GM21367 (cell line): Measurements from ENCODE around the gene ECT2.
"Not testable (repeated sequence)": the region's sequence is repeated elsewhere in the genome, so short reads cannot be mapped to it uniquely, and the experiment has no call there.

Source experiments
- ATAC-seq: cut with Tn5 transposase; IDR thresholded peaks from one replicate; pipeline ENCODE4 v1.9.1; 2021; ENCODE audit not compliant: unreplicated experiment

ECT2 gene

DNA sequence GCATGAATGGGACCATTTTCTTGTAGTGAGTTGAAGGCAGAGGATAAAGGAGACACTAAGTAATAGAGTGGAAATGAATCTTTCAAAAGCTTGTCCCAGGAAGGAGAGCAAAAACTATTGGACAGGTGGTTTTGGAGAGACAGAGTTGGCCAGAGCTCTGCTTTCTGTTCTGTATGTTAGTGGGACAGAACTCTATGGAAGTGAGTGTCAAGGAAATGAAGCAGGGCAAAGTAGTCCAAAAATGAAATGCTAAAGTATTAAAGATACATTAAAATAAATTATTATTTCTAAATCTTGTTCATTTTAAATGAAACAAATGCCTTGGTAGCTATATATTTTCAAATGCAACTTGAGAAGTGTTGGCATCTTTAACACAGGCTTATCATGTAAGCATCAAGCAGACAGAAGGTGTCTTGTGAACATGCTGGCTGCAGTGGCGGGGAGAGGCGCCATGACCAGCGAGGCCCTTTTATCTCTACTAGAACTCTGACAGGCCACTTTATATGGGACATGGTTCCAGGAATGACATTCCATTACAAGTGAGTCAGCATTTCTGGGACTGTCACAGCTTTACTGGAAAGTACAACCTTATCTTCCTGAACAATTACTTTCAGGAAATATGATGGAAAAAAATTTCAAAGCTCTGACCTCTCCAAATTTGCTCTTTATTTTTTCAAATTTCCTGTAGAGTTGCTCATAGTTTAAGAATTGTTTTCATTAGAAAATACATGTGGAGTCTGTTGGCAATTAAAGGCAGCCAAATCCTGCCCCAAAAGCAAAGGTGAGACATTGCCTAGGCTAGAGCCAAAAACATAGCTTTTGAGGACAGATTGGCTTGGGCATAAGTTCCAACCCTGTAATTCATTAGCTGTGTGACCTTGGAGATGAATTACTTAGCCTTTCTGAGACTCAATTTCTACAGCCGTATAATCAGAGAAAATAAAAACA, 106.5 kb downstream of the ECT2 start:
- no peak for ATAC-seq

DNA sequence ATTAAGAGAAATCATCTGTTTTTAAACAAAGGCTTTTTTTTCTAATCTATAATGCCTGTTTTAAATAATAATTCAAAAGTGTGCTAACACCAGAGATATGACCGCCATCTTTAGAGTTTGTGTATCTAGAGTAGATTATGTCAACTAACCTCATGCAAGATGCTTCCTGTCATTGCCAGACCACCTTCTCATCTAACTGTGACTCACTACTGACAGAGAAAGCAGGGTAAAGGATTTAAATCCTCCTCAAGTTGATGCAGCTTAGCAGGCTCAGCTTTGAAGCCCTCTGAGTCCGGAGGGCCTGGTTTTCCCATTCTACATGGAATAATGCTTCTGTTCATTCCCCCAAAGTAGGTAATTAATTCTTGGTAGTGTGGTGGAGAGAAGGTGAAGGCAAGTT, 108.5 kb downstream of the ECT2 start:
- ATAC-seq, result no peak

DNA sequence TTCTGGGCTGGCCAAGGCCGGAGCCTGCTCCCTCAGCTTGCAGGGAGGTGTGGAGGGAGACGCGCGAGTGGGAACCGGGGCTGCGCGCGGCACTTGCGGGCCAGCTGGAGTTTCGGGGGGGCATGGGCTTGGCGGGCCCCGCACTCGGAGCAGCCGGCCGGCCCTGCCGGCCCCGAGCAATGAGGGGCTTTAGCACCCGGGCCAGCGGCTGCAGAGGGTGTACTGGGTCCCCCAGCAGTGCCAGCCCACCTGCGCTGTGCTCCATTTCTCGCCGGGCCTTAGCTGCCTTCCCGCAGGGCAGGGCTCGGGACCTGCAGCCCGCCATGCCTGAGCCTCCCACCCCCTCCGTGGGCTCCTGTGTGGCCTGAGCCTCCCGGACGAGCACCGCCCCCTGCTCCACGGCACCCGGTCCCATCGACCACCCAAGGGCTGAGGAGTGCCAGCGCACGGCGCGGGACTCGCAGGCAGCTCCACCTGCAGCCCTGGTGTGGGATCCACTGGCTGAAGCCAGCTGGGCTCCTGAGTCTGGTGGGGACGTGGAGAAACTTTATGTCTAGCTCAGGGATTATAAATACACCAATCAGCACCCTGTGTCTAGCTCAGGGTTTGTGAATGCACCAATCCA, 116.3 kb downstream of the ECT2 start:
- ATAC-seq, result not testable (repeated sequence)

DNA sequence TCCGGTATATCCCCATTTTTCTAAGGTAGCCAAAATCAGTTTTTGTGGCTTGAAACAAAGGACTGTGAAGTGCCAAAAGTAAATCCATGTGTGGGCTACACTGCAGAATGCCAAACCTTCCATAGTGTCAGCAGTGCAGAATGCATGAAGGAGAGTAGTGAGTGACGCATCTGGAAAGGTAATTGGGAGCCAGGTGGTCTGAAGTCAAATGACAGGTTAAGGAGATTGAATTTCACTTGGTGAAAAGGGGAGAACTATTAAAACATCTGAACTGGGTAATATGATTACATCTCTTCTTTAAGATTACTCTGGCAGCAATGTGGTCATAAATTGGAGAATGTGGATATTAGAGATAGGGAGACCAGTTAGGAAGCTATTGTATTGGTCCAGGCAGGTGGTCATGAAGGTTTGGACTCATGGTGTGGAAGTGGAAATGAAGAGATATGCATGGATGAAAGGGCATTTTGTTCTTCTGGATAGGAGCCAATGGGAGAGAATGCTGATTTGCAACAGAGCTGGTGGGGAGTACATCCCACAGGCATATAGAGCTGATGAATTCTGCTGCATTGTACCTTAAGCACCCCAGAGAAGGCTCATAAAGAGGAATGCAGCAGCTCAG, 118.2 kb downstream of the ECT2 start:
- ATAC-seq, result no peak

DNA sequence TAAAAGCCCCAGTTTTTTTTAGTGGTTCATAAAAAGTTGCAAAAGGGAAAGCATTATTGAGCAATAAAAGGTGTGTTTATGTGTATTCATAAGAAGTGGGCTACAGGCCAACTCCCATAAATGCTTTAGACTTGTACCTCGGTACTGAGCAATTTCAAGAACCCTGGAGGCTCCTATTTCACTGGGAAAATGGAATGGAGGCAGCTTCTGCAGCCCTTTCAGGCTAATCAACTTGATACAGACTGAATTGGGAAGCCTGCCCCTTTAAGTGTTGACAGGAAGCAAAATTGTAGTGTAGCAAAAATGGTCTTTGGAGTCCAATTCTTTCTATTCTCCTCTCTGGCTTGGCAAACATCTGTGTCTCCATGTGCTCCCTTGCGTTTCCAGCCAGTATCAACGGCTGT, 118.8 kb downstream of the ECT2 start:
- ATAC-seq, result no peak

DNA sequence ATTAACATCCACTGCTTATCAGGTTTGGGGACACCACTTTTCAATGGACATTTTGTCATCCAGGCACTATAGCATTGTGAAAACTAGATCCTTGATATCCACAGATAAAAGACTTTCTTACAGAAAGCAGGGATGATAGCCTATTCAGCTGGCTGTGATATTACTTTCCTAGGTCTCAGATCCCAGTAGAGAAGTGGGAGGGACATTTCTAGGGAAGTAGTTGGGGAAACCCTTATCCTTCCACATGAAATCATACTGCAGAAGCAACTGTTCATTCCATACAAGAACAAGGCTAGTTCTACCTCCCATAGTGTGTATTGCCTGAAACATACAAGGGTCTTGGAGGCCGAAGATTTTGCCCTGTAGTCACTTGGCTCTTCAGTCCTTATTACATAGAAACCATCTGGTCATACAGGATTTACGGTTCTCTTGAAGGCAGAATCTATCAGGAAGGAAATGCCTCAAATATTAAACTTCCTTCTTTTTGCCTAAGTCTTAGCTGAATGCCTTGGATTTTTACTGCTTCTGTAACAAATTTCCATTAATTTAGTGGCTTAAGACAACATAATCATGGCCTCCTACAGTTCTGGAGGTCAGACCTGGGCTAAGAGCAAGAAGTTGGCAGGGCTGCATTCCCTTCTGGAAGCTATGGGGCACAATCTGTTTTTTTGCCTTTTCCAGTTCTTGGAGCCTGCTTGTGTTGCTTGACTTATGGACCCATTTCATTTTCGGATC, 119.4 kb downstream of the ECT2 start:
- ATAC-seq, result no peak
